Kidney tubule cell (primary cell): Measurements from ENCODE around the gene ARPP21.
A peak's percentile ranks its signal among the peaks of the same experiment; 100 is the strongest.

Experiments
- DNase-seq: peaks from one replicate; pipeline ENCODE4 v3.0.0-alpha.2; 2018; ENCODE audit warnings: low spot score

The ARPP21 gene

DNA sequence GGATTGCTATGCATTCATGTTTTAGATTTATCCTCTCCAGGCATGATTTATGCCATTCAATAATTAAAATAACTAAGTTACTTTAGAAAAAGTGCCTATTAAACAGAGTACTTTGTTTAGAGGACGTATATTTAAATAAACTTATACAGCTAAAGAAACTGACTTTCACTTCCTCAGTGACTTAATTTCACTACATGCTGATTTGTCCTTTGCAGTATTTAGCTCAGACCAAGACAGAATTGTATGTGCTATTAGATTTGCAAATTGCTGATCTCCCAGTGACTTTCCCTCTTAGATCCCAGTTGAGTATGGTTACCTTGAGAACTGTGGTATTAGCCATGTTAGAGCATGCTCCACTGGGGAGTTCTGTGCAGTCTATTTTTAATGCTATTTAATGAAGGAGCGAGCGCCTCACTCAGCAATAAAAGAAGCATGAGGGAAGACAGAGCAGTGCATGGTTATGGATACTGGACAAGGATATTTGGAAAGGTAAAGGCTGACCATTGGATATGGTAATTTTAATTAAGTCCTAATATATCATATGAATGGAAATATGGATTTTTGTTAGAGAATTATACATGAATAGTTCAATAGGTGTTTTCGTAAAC, 2.7 kb downstream of the ARPP21 start:
- DNase-seq = no peak

DNA sequence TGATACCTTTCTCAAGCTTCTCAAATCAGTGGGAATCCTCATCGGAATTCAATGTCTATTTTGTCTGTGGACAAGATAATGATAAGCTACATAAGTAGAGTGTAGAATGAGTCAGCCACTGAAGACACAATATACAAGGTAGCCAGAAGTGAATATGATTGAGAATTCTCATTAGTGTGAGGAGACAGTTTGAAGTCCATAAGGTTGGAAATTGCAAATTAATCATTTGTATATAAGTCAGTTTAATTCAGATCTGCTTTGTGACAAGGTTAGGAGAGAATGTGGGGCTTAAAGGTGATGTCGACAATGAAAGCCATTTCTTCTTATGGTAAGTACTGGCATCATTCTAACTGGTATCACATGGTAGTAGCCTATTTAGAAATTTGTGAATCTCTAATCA, 4.2 kb downstream of the ARPP21 start:
- DNase-seq = no peak

DNA sequence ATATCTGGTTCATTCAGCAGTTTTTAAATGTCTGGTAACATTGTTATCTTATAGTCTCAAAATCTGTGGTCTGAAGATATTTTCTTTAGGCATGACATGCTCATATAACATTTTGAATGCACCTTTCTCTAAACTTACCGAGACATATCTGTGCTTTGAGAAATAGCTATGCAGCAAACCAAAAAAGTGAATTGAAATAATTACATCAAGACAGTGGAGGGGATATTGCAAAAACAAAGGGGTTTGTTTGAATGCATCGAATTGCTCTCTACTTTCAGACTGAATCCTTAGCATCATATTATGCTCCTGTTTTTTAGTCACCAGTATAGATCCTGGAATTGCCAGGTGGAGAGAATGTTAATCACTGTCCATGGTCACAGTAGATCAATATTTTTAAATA, 5.1 kb downstream of the ARPP21 start:
- no peak for DNase-seq

DNA sequence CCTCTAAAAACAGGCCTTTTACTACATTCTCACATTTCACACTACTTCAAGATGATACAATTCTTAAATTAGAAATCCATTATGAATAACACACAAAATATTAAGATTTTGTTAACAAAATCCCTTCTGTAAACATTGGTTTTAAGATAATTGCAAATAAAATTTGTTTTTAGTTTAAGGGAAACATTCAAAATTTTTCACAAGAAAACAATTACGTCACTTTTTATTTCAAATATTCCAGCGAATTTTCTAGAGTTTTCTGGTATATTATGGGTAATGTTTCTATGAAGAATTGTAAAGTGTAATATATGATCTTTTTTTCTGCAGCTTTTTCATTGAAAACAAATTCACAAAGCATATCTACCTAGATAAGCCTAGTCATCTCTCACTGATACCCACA, 5.9 kb downstream of the ARPP21 start:
- no peak for DNase-seq

DNA sequence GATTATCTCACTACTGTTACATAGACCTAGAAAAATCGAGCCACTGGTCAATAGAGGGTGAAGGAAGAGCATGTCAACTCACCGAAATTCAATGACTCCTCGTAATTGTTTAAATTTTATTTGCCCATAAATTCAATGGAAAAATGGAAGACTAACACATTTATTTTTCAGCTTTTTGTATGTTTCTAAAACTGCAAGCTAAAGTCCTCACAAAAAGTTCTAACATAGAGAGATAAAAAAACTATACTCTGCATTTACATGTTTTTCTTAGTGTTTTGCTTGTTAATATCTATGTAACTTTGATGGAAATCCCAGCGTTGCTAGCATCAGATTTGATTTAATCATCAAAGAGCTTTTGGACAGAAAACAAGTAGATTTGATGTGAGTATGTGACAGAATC, 6.8 kb downstream of the ARPP21 start:
- no peak for DNase-seq

DNA sequence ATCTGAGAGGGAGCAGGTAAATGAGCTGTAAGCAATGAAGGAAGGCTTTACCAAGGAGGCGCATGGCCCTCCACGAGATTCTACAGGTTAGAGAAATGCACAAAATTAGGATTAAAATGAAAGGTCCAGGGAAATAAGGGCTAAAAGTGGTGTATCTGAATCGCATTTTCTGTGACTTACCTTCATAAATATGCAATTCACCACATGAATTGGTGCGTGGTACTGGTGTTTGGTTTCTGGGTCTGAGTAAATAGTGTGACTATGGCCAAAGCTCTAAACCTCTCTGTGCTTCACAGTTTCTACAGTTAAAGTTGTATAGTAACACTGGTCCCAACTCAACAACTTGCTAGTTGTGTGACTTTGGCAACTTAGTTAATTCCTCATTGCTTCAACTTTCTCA, 8.1 kb downstream of the ARPP21 start:
- no peak for DNase-seq

DNA sequence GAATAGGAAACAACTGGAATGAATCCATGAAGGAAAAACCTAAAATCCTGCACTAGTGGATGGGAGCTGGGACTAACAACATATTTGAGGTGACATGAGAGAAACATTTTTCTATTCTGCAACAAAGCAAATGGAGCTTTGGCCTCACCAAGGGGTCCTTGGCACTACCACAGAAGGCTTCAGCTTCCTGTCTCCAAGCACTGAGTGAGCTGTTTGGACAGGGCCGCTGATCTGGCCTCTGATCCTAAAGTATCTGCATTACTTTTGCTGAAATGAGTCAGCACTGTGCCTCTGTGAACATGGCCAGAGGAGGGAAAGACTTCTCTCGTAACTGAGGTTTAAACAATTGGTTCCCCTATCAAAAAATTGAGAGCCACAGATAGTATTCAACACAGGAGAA, 9.0 kb downstream of the ARPP21 start:
- DNase-seq = no peak

DNA sequence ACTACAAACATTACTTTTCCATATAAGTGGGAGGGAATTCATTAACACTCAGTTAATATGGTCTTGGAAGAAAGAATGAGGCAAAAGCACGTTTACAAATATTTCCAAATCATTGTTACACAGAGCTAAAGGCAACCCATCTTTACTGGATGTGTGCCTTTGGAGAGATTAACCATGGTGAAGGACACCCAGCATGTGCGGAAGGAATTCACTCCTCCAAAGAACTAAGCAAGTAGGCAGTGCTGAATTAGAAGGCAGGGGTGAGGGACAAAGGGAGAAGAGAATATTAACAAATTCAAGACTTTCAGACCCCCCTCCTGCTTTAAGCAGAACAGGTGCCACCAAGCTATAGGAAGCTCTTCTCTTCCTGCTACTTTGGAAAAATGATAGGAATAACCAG, 10.1 kb downstream of the ARPP21 start:
- DNase-seq = no peak

DNA sequence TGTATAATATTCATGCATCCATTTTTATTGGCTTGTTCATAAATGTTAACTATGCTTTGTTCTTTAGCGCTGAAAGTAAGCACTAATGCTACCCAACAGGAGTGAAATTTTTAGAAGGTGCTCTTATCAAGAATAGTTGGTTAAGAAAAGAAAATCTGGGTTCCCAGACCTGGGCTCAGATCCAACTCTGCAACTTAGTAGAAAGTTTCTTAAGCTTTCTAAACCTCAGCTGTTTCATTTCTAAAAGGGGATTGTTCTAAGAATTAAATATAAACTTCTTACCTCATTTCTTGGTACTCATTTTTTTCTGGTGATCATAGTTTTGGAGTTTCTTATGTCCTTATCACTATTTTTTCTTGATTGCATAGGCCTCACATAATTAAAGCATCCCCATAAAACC, 12.1 kb downstream of the ARPP21 start:
- DNase-seq = no peak

DNA sequence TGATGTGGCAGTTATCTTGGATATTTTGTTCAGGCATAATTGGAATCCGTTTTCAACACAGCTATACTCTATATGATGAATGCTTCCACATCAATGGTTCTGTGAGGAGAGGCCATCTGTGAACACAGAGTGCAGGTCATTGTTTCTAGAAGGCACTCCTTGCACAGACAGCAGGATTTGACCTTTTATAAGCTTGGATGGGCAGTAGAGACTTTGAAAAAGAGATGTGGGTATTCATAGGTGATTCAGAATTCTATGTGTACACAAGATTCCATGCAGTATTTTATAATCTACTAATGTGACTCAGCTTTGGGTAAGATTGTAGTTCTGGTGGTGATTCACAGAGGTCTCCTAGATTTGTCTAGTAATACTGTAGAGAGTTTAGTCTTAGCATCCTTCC, 12.5 kb downstream of the ARPP21 start:
- DNase-seq = peak; percentile 88

DNA sequence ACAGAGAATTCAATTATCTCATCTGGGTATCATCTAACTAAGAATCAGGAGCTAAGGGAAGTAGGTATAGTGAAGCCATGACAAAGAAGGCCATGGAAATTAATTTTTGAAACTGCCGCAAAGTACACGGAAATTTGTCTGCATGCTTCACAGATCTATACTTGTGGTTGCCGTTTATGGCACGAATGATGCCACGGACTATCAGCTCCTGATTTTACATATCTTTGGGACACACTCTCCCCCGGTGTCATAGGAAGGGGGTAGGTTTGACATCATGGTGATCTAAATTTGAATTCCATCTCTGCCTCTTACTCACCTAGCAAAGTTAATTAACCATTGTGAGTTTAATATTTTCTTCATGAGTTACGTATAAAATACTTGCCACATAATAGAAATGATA, 14.0 kb downstream of the ARPP21 start:
- no peak for DNase-seq

DNA sequence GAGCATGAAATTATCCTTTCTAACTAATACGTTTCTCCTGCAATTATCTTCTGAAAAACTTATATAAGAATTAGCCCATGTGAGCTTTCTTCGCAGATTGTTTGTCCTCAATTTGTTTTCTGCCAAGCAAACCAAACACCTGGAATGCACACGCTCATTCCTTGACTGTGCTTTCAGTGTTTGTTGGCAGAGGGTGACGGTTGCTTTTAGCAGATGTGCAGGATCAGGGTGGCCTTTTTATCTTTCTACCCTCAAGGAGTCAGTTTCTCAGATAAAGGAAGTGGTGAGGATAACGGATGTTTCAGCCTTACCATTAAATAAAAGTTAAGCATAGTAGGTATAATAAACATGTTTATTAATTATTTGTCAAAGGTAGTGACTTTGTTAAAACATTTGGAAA, 15.2 kb downstream of the ARPP21 start:
- no peak for DNase-seq

DNA sequence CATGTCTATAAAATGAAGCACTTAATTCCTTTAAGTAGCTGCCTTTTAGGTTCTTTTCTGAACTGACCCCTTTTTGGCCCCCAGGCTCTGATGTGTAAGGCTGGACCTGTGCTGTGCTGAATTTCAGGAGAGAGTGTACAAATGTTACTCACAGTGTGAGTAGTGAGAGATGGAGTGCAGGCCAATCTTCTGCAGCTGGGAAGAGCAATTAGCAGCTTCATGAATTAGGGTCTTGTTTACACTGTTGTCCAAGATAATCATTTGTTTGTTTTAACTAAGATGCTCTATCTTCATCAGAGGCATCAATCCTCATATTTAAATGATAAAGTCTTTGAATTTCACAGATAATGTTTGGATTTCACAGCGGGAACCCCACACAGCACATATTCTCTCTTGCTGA, 19.4 kb downstream of the ARPP21 start:
- DNase-seq = no peak

DNA sequence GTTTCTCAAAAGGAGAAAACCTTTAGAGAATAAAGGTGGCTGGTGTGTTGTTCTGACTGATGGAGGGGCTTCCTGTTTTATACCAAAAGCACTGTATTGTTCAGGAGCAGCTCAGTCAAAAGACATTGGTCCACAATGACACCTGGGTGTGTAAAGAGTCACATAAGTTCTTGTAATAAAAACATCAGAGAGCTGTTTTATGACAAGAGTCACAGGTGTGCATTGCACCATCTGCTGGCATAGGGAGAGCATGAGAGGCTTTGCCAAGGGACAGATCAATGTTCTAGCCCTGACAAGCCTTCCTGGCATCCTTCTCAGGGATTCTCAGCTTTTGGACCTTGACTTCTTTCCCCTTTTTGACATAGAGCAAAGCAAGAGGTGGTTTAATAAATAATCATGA, 20.4 kb downstream of the ARPP21 start:
- peak; percentile 53 for DNase-seq

DNA sequence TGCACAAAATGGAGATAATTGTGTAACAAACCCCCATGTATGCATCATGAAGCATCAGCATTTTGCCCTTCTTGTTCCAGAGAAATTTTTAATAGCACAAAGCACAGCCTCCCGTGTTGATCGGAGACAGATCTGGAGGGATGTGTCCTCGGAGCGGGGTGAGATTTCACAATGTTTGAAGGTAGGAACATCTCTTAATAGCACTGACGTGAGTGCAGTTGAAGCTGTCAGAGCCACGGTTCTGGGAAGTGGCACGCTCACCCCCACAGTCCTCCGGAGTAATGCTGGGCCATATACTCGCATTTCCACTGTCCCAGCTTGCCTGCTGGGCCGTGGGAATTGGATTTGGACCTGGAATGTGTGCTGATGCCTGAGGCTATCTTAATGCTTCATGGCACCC, 24.1 kb downstream of the ARPP21 start:
- DNase-seq = no peak

DNA sequence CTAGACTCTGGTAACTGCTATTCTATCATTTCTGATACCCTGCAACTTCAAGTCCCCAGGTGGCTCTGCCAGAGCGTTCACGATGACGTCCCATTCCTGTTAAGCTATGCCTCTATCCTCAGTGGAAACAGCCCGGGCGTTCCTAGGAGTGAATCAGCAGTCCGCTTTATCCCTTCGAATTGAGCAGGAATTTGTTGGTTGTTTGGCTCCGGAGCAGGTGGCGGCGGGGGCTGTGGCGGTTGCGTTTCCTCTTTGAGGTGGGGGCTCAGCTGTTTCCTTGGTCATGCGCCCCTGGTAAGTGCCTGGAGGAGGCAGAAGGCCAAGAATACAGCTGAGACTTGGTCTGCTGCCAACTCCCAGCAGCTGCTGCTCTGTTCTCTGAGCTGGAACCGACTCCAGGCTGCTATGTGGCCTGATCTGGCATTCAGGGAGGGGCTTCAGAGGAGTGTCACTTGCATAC, 25.2 kb downstream of the ARPP21 start:
- DNase-seq = peak; percentile 90

DNA sequence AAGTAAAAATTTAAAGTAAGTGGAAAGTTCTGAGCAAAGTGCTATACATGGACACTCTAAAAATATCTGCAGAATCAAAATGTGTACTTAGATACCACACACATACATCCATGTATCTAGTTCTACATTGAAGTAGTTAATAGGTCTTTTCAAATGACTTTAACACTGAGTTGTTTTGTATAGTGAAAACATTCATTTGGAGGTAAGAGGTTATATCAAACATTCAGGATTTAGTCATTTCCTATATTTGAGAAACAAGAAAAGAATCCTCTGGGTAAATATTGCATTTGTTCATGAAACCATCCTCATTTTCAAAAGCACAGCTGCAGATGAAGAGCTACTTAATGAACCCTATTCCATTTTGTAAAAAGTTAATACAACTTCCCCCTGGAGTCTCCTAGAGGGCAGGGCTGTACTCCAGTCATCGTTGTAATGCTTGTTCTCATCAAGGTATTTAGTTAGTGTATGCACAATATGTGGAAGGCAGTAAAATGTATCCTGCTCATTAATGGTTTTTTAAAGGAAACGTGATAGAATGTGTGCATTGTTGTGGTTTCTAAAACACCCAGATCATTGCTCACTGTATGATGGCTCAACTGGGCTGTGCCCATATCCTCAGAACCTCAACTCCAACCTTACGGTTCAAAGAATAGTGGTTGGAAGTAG, 26.2 kb downstream of the ARPP21 start:
- peak; percentile 28 for DNase-seq

DNA sequence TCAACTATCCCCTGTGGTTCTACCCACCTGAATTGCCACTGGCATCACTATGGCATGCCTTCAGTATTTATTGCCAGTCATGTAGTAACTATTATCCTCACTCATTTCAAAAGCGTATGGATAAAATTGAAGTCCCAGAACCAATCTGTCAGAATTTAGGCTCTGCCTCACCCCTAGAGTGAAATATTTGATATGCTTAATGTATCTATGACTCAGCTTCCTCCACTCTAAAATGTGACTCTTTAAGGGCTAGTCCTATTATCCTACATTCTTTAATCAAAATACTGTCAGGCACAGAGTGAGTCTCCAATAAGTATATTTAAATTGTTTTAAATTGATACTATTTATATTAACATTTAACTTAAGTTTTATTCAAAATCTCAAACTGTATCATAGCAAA, 27.6 kb downstream of the ARPP21 start:
- no peak for DNase-seq

DNA sequence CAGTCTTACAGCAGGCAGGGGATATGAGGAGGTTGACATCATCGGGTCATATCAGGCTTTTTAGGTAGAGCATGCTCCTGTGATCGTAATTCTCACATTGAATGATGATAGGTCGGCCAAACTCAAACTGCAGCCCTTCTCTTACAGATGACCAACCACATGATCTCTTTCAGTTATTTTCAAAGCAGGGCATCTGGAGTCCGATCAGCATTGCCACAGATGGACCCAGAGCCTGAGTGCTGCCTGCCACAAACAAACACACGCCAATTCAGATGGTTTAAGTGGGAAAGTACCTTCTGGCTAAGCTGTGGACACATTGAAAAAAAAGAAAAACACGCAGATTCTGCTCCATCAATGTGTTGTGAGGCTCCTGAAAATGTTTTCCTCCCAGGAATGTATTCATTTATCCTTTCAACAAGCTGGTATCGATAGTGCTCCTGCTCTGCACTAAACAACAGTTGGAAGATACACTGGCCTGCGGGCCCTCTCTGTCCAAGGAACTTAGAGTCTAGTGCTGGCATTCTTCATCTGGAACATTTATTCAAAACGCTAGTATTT, 31.2 kb downstream of the ARPP21 start:
- DNase-seq = no peak

DNA sequence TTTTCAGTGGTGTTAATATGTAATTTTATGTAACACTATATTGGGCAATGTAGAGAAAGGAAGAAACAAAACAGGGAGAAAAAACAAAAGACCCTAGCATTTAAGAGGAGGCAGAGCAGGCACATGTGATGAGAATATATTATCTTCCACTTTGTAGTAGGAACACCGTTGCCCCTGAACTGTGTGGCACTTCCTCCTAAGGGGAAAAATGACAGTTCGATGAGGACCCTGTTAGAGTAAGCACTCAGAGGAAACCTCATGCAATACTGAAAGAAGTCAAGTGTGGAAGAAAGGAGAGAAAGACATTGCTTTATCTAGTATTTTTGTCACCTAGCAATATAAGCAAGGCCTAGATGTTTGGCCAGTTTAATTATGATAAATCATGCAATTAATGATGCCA, 32.2 kb downstream of the ARPP21 start:
- DNase-seq = no peak

DNA sequence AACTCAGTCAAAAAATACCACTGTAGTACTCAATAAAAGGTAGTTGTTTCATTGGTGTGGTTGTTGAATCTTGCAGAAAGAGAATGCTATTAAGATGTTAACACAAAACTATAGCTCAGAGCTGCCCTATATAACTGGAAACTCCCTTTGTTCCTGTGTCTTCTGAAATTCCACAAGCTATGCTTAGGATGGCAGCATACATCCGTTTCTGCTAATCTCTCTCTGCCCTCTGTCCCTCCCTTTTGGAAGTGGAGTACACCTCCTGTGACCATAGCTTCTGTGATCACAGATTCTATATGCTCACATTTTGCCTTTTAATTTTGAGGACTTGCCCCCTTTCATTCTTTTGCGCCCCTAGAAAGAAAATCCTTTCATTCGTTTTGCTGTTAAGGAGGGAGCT, 33.7 kb downstream of the ARPP21 start:
- no peak for DNase-seq

DNA sequence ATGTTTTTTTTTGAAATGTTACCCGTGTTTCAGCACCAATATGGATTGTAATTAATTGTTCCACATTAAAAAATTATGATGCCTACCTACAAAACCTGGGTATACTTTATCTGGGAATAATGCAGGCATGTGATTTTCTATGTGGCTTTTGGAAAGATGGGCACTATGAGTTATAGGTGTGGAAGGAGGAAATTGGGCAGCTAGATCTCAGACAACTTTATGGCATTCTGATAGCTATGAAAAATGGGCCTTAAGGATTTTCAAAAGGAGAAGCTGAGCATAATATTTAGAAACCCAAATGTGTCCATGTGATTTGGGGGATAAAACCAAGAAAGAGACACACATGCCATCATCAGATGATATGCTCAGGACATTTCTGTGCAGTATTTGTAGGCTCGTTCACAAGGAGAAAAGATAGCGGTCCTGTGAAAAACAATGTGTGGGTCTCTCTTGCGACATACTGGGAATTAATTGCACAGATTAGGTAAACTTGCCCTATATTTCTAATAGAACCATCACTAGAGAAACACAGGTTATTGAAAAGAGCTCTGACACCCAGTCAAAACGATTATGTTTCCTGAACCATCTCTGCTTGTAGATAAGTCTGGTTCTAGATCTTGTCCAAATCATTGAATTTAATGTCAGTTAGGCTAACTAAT, 35.3 kb downstream of the ARPP21 start:
- no peak for DNase-seq

DNA sequence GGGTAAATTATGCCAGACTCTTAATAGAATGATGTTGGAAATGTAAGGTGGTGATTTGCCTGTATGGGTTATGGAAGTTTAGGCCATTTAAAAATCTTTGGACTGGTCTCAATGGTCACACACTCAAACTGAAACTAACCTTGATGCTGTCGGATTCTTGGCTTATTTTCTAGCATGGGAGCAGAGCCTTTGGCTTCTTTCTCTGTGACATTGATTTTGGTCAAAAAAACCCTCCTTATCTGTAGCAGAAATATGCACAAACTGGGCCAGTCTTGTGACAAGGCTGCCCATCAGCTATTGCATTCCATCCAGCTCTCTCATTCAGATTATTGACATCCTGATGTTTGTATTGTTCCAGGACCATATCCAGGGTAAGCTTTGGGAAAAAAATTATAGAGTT, 35.9 kb downstream of the ARPP21 start:
- no peak for DNase-seq
